Endothelial cell of umbilical vein (primary cell): ENCODE results near the gene ELMOD3. TPM values are rescaled to one million over a fixed set of nuclear protein-coding genes. Genes with fewer than 3 reads are reported as not detected.

ENCODE experiments used
- BruUV-seq: library from RNA; stranded (reverse); fragments of 400-500 nt; replicated peaks from 2 replicates; lab custom pipeline; 2021; lab: Mats Ljungman, UMichigan
- CTCF ChIA-PET: fragments of 300-600, 350-600 bp; sonication (Branson Sonifier 250); formaldehyde crosslinking; loops from one replicate; lab custom pipeline; 2021; ENCODE audit warnings: antibody characterized with exemption, inconsistent platforms; lab: Charles Lee
- POLR2A ChIA-PET: fragments of 300-600, 350-600 bp; sonication (Branson Sonifier 250); formaldehyde crosslinking; loops from one replicate; lab custom pipeline; 2021; ENCODE audit warnings: antibody characterized with exemption, inconsistent platforms; lab: Charles Lee
- DNase-seq: peaks from one replicate; pipeline ENCODE4 v3.0.0-alpha.2; 2011; ENCODE audit warnings: low read depth, low spot score
- FAIRE-seq: peaks from 2 replicates; lab custom pipeline; 2011; peaks lifted over from hg19 to GRCh38; lab: Jason Lieb, UNC
- H2AFZ ChIP-seq: 2 replicates; pipeline ENCODE4 v1.6.0; 2012; ENCODE audit warnings: low read depth, low read length, control low read depth, inconsistent platforms
- H3K27ac ChIP-seq: 2 replicates; pipeline ENCODE4 v1.5.1; 2011; ENCODE audit warnings: low read depth, mild to moderate bottlenecking, control low read depth, low read length, moderate library complexity; ENCODE audit not compliant: insufficient read depth
- H3K27me3 ChIP-seq, 2 experiments: 2 replicates each; pipeline versions ENCODE4 v1.6.0 to v1.6.1; 2011; ENCODE audit warnings: low read length in 2 of 2, mixed read lengths in 1 of 2; ENCODE audit not compliant: control insufficient read depth in 2 of 2, insufficient read depth in 2 of 2
- H3K36me3 ChIP-seq, 2 experiments: 2 replicates in 1 of 2; 3 replicates in 1 of 2; pipeline ENCODE4 v1.5.1; 2011; ENCODE audit warnings: low read length in 2 of 2, mild to moderate bottlenecking in 1 of 2, moderate library complexity in 1 of 2; ENCODE audit not compliant: control insufficient read depth in 2 of 2, insufficient read depth in 2 of 2; ENCODE audit errors: extremely low read depth in 1 of 2
- H3K4me1 ChIP-seq: 3 replicates; pipeline ENCODE4 v1.5.1; 2011; ENCODE audit warnings: mild to moderate bottlenecking, low read length; ENCODE audit not compliant: control insufficient read depth, insufficient read depth; ENCODE audit errors: extremely low read depth
- H3K4me2 ChIP-seq: 2 replicates; pipeline ENCODE4 v1.6.1; 2011; ENCODE audit warnings: low read length, control low read depth, mixed read lengths; ENCODE audit not compliant: insufficient read depth
- H3K4me3 ChIP-seq, 3 experiments: fragments of 200-600 bp in 1 of 3; sonication (generic), shearing (Covaris generic) in 1 of 3; replicated peaks in 1 of 3; 2 replicates each; pipeline ENCODE4 v1.5.1; 2011 to 2016; ENCODE audit warnings: control low read depth in 3 of 3, low read length in 3 of 3, mild to moderate bottlenecking in 2 of 3, inconsistent platforms in 1 of 3, low read depth in 1 of 3, moderate library complexity in 1 of 3; ENCODE audit not compliant: insufficient read depth in 1 of 3
- H3K79me2 ChIP-seq: 2 replicates; pipeline ENCODE4 v1.6.0; 2012; ENCODE audit warnings: low read length, inconsistent platforms; ENCODE audit not compliant: control insufficient read depth, insufficient read depth
- H3K9ac ChIP-seq: replicated peaks from 2 replicates; pipeline ENCODE3; 2011; ENCODE audit warnings: low read length, control low read depth; ENCODE audit not compliant: insufficient read depth; ENCODE audit errors: extremely low read depth
- H3K9me1 ChIP-seq: replicated peaks from 3 replicates; pipeline ENCODE4 v1.6.0; 2011; ENCODE audit warnings: mild to moderate bottlenecking, low read length; ENCODE audit not compliant: control insufficient read depth, insufficient read depth; ENCODE audit errors: extremely low read depth
- H3K9me3 ChIP-seq: replicated peaks from 2 replicates; pipeline ENCODE4 v1.5.1; 2012; ENCODE audit warnings: low read length, inconsistent platforms; ENCODE audit not compliant: control insufficient read depth, insufficient read depth
- H4K20me1 ChIP-seq: replicated peaks from 2 replicates; pipeline ENCODE3; 2011; ENCODE audit warnings: mild to moderate bottlenecking, low read length; ENCODE audit not compliant: control insufficient read depth, insufficient read depth; ENCODE audit errors: extremely low read depth
- CTCF ChIP-seq, 2 donors: IDR thresholded peaks; 1 replicate in 1 of 2; 2 replicates in 1 of 2; pipeline ENCODE4 v1.5.1; 2011; ENCODE audit warnings: low read length in 2 of 2, mild to moderate bottlenecking in 2 of 2, moderate library complexity in 2 of 2, control low read depth in 1 of 2, inconsistent platforms in 1 of 2, low read depth in 1 of 2; ENCODE audit not compliant: insufficient read depth in 1 of 2; ENCODE audit errors: extremely low read depth in 1 of 2
- EZH2 ChIP-seq: IDR thresholded peaks from 2 replicates; pipeline ENCODE4 v1.6.1; 2012; ENCODE audit warnings: borderline replicate concordance, low read depth, mild to moderate bottlenecking, moderate library complexity, low read length, inconsistent platforms; ENCODE audit not compliant: severe bottlenecking
- JUN ChIP-seq: IDR thresholded peaks from 2 replicates; pipeline ENCODE4 v1.6.1; 2011; ENCODE audit warnings: borderline replicate concordance, low read depth; ENCODE audit not compliant: insufficient read length, insufficient read depth
- MYC ChIP-seq: IDR thresholded peaks from one replicate; pipeline ENCODE4 v1.6.1; 2011; ENCODE audit warnings: mild to moderate bottlenecking, low read depth, low read length
- POLR2A ChIP-seq: IDR thresholded peaks from 2 replicates; pipeline ENCODE4 v1.6.1; 2012; ENCODE audit warnings: low read depth, mild to moderate bottlenecking, control low read depth, low read length
- POLR2AphosphoS5 ChIP-seq: IDR thresholded peaks from 2 replicates; pipeline ENCODE4 v1.6.1; 2012; ENCODE audit warnings: low read depth, mild to moderate bottlenecking, control low read depth, low read length, moderate library complexity; ENCODE audit not compliant: insufficient read depth
- dilution Hi-C: fragments of 300-500 bp; cut with MboI; formaldehyde crosslinking; loops from one replicate; pipeline ENCODE4 v1.15.0; 2019; ENCODE audit warnings: low sequenced_read_pairs; ENCODE audit not compliant: extremely low pct_ligation_motif_present
- intact Hi-C: fragments of 100-400 bp; cut with micrococcal nuclease; formaldehyde crosslinking; loops from one replicate; pipeline ENCODE4 v1.10.0; 2022
- polyA plus RNA-seq, 4 experiments: library from polyadenylated mRNA; depleted of rRNA in 3 of 4; stranded (reverse) in 3 of 4; unstranded in 1 of 4; fragments of >200 nt; gene quantifications; 2 replicates each; pipeline versions ENCODE4 v1.2.1 to v1.2.3, GENCODE V29; 2011 to 2012; ENCODE audit warnings: missing spikeins in 1 of 4
- total RNA-seq: library from RNA; stranded (reverse); gene quantifications from 2 replicates; pipeline ENCODE4 v1.2.3, GENCODE V29; 2021

Gene ELMOD3
- total and polyA plus RNA-seq, 2 donors (not counting 3 experiments of a cell fraction or from before 2014, with no cell fraction given): 12.3 to 22.0 TPM

- peak; percentile 8 for FAIRE-seq
- Histone ChIP-seq H3K4me1 (peaks cover 29% of the 10 kb centered on the region), H2AFZ (peak overlapping the region; percentile 39), H4K20me1 (peaks cover 4% of the 10 kb centered on the region), H3K36me3 (peaks cover 9 to 13% of the 10 kb centered on the region in 2 experiments), H3K27me3 (no peaks in the 10 kb centered on the region), H3K9ac (peak overlapping the region; percentile 98), H3K9me3 (no peaks in the 10 kb centered on the region), H3K9me1 (no peaks in the 10 kb centered on the region), H3K27ac (peak overlapping the region; percentile 86), H3K4me2 (peak overlapping the region; percentile 99), H3K79me2 (peaks cover 52% of the 10 kb centered on the region), H3K4me3 (peak overlapping the region; percentile 80 to 94 (median 82))
- TF ChIP-seq JUN (no peak), EZH2 (no peak)
- TSS peak; percentile 26 for BruUV-seq
- DNase-seq: peak; percentile 67
- POLR2A ChIA-PET: interaction anchor here (0.6 to 1.5 kb wide), 6 partner anchors 27 to 289 kb away, joined by 3 to 8 read pairs (median 6); partner anchors contain the start of genes ELMOD3, MAT2A, RETSAT and USP39
- dilution Hi-C loops: no loop called here
- CTCF ChIA-PET: interaction anchor here (0.6 to 1.9 kb wide), 8 partner anchors 8 to 310 kb away, joined by 3 to 5 read pairs (median 3); partner anchors contain the start of genes ELMOD3 and RETSAT
- intact Hi-C loops: loop anchor here (1.0 to 5.0 kb wide), 2 partner anchors 210 to 225 kb away; partner anchors contain the start of gene MAT2A
Observed at GRCh38 chr2:85327160-85327821, 27.3 kb upstream of the ELMOD3 start.

GRCh38 chr2:85327822-85328617 lies 26.5 kb upstream of the ELMOD3 start, which contains the start of gene TGOLN2:
Gene TGOLN2, minus strand, starts transcription at chr2:85327989. Its CDS starts 27 bp downstream, at chr2:85327962.
- BruUV-seq: TSS peak; percentile 94
- Histone ChIP-seq H3K9me3 (no peaks in the 10 kb centered on the region), H3K27ac (peak within 1 kb of the TSS; percentile 86), H4K20me1 (peaks cover 4% of the 10 kb centered on the region), H3K4me1 (peaks cover 29% of the 10 kb centered on the region), H2AFZ (peak within 1 kb of the TSS; percentile 91), H3K27me3 (no peaks in the 10 kb centered on the region), H3K4me2 (peak within 1 kb of the TSS; percentile 99), H3K79me2 (peaks cover 44% of the 10 kb centered on the region), H3K36me3 (peaks cover 8 to 9% of the 10 kb centered on the region in 2 experiments), H3K9ac (peak within 1 kb of the TSS; percentile 98), H3K4me3 (peak within 1 kb of the TSS; percentile 80 to 94 (median 82)), H3K9me1 (no peaks in the 10 kb centered on the region)
- DNase-seq: peak; percentile 91
- POLR2A ChIA-PET: interaction anchor here (0.7 to 1.5 kb wide), 5 partner anchors 26 to 288 kb away, joined by 6 to 8 read pairs (median 7); partner anchors contain the start of genes ELMOD3, MAT2A, RETSAT and USP39
- dilution Hi-C loops: no loop called here
- FAIRE-seq: peak; percentile 83
- CTCF ChIA-PET: interaction anchor here (0.6 to 1.9 kb wide), 5 partner anchors 8 to 236 kb away, joined by 3 to 5 read pairs (median 3); partner anchors contain the start of genes ELMOD3 and RETSAT
- no peak for TF ChIP-seq JUN
- TF ChIP-seq POLR2AphosphoS5: peak; percentile 99
- peak; percentile 99 for TF ChIP-seq POLR2A
- no peak for TF ChIP-seq MYC
- TF ChIP-seq CTCF (IDR thresholded peaks at IDR 0.05; ENCODE audit: extremely low read depth in 1 of 2, insufficient read depth in 1 of 2, low read depth in 1 of 2, low read length in 2 of 2): no peak
- no peak for TF ChIP-seq EZH2
- intact Hi-C loops: loop anchor here (1.0 to 5.0 kb wide), 3 partner anchors 26 to 224 kb away; partner anchors contain the start of genes ELMOD3, MAT2A and RETSAT
